Activated T-helper 9 cell treated with anti-CD3 and anti-CD28 coated beads, Interleukin-2, amount 50 U/mL, for 16 hours (primary cell): ENCODE measurements around the gene TRIP13.

Experiments
- DNase-seq: peaks from one replicate; pipeline ENCODE4 v3.0.0-alpha.2; 2020; ENCODE audit warnings: low read depth

The TRIP13 gene

GRCh38 chr5:953535-954449 lies 61.1 kb downstream of the TRIP13 start:
- no peak for DNase-seq

GRCh38 chr5:955886-956761 lies 63.4 kb downstream of the TRIP13 start:
- DNase-seq = no peak

GRCh38 chr5:956941-957747 lies 64.5 kb downstream of the TRIP13 start:
- no peak for DNase-seq

- no peak for DNase-seq
These were observed 65.2 kb downstream of the TRIP13 start for GRCh38 chr5:957748-958485.

- DNase-seq = no peak
These were observed 66.3 kb downstream of the TRIP13 start for GRCh38 chr5:958701-959571.

- no peak for DNase-seq
These were observed 67.2 kb downstream of the TRIP13 start for GRCh38 chr5:959581-960531.

GRCh38 chr5:960551-960950 lies 67.9 kb downstream of the TRIP13 start:
- no peak for DNase-seq

GRCh38 chr5:961002-961710 lies 68.5 kb downstream of the TRIP13 start:
- no peak for DNase-seq

- DNase-seq = no peak
These were observed 69.1 kb downstream of the TRIP13 start for GRCh38 chr5:961711-962240.

GRCh38 chr5:962386-962785 lies 69.7 kb downstream of the TRIP13 start:
- DNase-seq = no peak

GRCh38 chr5:962801-963200 lies 70.1 kb downstream of the TRIP13 start:
- DNase-seq = no peak

GRCh38 chr5:963310-963672 lies 70.6 kb downstream of the TRIP13 start:
- no peak for DNase-seq

- no peak for DNase-seq
These were observed 71.2 kb downstream of the TRIP13 start for GRCh38 chr5:963673-964531.

GRCh38 chr5:964821-965220 lies 72.1 kb downstream of the TRIP13 start:
- no peak for DNase-seq

GRCh38 chr5:965604-966344 lies 73.1 kb downstream of the TRIP13 start:
- no peak for DNase-seq

- no peak for DNase-seq
These were observed 73.6 kb downstream of the TRIP13 start for GRCh38 chr5:966345-966710.

- no peak for DNase-seq
These were observed 74.3 kb downstream of the TRIP13 start for GRCh38 chr5:966941-967340.
